Ovary (tissue), 9 donors: ENCODE measurements around the gene PARK7. TPM values are rescaled to one million over a fixed set of nuclear protein-coding genes. Genes with fewer than 3 reads are reported as not detected.
A peak's percentile ranks its signal among the peaks of the same experiment; 100 is the strongest.

Experiments used
- DNase-seq, 5 donors: peaks; one replicate each; pipeline ENCODE4 v3.0.0-alpha.2; 2019 to 2020
- H3K27ac ChIP-seq, 2 donors: fragments of 200-600 bp; one replicate each; pipeline versions ENCODE4 v1.5.1 to v1.8.0; 2019 to 2022
- H3K27me3 ChIP-seq: fragments of 200-600 bp; one replicate; pipeline ENCODE4 v1.8.0; 2022
- H3K36me3 ChIP-seq: fragments of 200-600 bp; sonication (generic); one replicate; pipeline ENCODE4 v1.5.1; 2019
- H3K4me1 ChIP-seq: one replicate; pipeline ENCODE4 v1.8.1; 2013; ENCODE audit warnings: mild to moderate bottlenecking, moderate library complexity; ENCODE audit not compliant: insufficient read depth
- H3K4me3 ChIP-seq: fragments of 200-600 bp; sonication (generic); one replicate; pipeline ENCODE4 v1.5.1; 2017
- H3K9me3 ChIP-seq, 2 donors: fragments of 200-600 bp in 1 of 2; sonication (generic) in 1 of 2; one replicate each; pipeline versions ENCODE4 v1.5.1 to v1.8.1; 2013 to 2019; ENCODE audit warnings: mild to moderate bottlenecking in 1 of 2, moderate library complexity in 1 of 2
- CTCF ChIP-seq, 3 donors: fragments of 450-650 bp in 2 of 3; fragments of 200-600 bp in 1 of 3; IDR thresholded peaks; one replicate each; pipeline versions ENCODE4 v1.5.1 to v1.8.0; 2016 to 2022; ENCODE audit warnings: antibody characterized with exemption in 3 of 3, mild to moderate bottlenecking in 1 of 3
- EP300 ChIP-seq: sonication (generic); formaldehyde crosslinking; IDR thresholded peaks from one replicate; pipeline ENCODE4 v1.6.1; 2017; ENCODE audit warnings: antibody characterized with exemption
- POLR2A ChIP-seq: fragments of 450-650 bp; IDR thresholded peaks from one replicate; pipeline ENCODE4 v1.6.1; 2017; ENCODE audit warnings: antibody characterized with exemption, mild to moderate bottlenecking, moderate library complexity
- WGBS, 3 donors: extraction: QIAGEN DNeasy Blood & Tissue Kit in 1 of 3; methylation state at CpG; one replicate each; pipeline versions ENCODE4 v1.1.5 to v1.1.7; 2013 to 2017; 5-methylcytosine and 5-hydroxymethylcytosine counted together
- intact Hi-C, 4 donors: fragments of 100-400 bp; cut with DNase I; formaldehyde crosslinking; loops; one replicate each; pipeline versions ENCODE4 v1.11.0 to v1.15.1; 2022 to 2023
- polyA plus RNA-seq, 2 donors: library from polyadenylated mRNA; stranded (reverse); fragments of 200-250 nt in 1 of 2; fragments of 350-450 nt in 1 of 2; fragmentation: Illumina TruSeq in 1 of 2; extraction: RNeasy Lipid Tissue Mini Kit (QIAGEN cat#74804) in 1 of 2; gene quantifications; one replicate each; pipeline ENCODE4 v1.2.3, GENCODE V29; 2013 to 2014
- total RNA-seq, 7 donors: library from RNA; depleted of rRNA in 2 of 7; stranded (reverse); fragments of >200 nt in 2 of 7; fragmentation: NEBNext Ultra II Directional in 3 of 7; extraction: Animal tissue kit (Norgen Biotek cat#: 25700) in 3 of 7; gene quantifications; one replicate each; pipeline versions ENCODE4 v1.1.0 to v1.2.4, GENCODE V29; 2016 to 2023
- donor health status: DM: no; HTN: no; CAD: no; lungs with moderate emphysema.
- donor health status: DM: no; HTN: no; CAD: no.
- donor health status: Bipolar disorder and iron deficiency.
- donor health status: DM: yes; HTN: yes; CAD: no.
- donor health status: DM: no; HTN: no; CAD: no.
- donor health status: DM: yes; HTN: yes; CAD: no.

PARK7 gene
- total and polyA plus RNA-seq, 9 donors, result 159 to 438 (median 248) TPM

GRCh38 chr1:7940745-7941436 lies 20.6 kb upstream of the PARK7 start, which contains the start of gene TNFRSF9:
Gene TNFRSF9 (minus strand): TSS chr1:7940839. CDS start chr1:7939994, 845 bp downstream.
- TF ChIP-seq POLR2A, result no peak
- TF ChIP-seq EP300, result no peak
- no peak for TF ChIP-seq CTCF (IDR thresholded peaks at IDR 0.05)
- no peaks in the 10 kb centered on the region for H3K9me3 ChIP-seq
- no peaks in the 10 kb centered on the region for H3K27me3 ChIP-seq
- WGBS, 3 donors, result 62 to 65% (median 62%) methylated on average over 14 of the region's 14 CpGs
- no peak for DNase-seq
- H3K36me3 ChIP-seq, result no peaks in the 10 kb centered on the region
- H3K4me1 ChIP-seq, result peaks cover 3% of the 10 kb centered on the region
- intact Hi-C loops, result no loop called here
- no peak within 1 kb of the TSS for H3K4me3 ChIP-seq
- no peak within 1 kb of the TSS for H3K27ac ChIP-seq

- no peaks in the 10 kb centered on the region for H3K27me3 ChIP-seq
- no peak overlapping the region for H3K4me3 ChIP-seq
- H3K36me3 ChIP-seq, result no peaks in the 10 kb centered on the region
- no peak for DNase-seq
- H3K9me3 ChIP-seq, result no peaks in the 10 kb centered on the region
- TF ChIP-seq EP300, result no peak
- no peak for TF ChIP-seq CTCF (IDR thresholded peaks at IDR 0.05)
- TF ChIP-seq POLR2A, result no peak
- H3K27ac ChIP-seq, result no peak overlapping the region
- intact Hi-C loops, result no loop called here
- peaks cover 3% of the 10 kb centered on the region for H3K4me1 ChIP-seq
- 70 to 77% (median 74%) methylated on average over 9 of the region's 9 CpGs for WGBS, 3 donors
Observed at GRCh38 chr1:7941437-7941793, 20.1 kb upstream of the PARK7 start.

- H3K4me3 ChIP-seq, result peak overlapping the region; percentile 4
Observed at GRCh38 chr1:7942214-7942921, 19.1 kb upstream of the PARK7 start.

GRCh38 chr1:7943251-7943650 lies 18.3 kb upstream of the PARK7 start:
- H3K4me1 ChIP-seq, result peaks cover 3% of the 10 kb centered on the region
- WGBS, 3 donors, result 60 to 66% (median 62%) methylated on average over 2 of the region's 2 CpGs

More at GRCh38 chr1:7942214-7942921, 19.1 kb upstream of the PARK7 start:
- 7 to 8% (median 7%) methylated on average over 39 to 40 of the region's 40 CpGs for WGBS, 3 donors
- TF ChIP-seq CTCF (IDR thresholded peaks at IDR 0.05) (no peak), EP300 (no peak), POLR2A (no peak)
- H3K36me3 ChIP-seq, result no peaks in the 10 kb centered on the region
- intact Hi-C loops, result no loop called here
- peaks cover 3% of the 10 kb centered on the region for H3K4me1 ChIP-seq
- H3K9me3 ChIP-seq, result no peaks in the 10 kb centered on the region
- H3K27ac ChIP-seq, result no peak overlapping the region
- no peaks in the 10 kb centered on the region for H3K27me3 ChIP-seq
- peak; percentile 35 to 65 (median 56) for DNase-seq

More at GRCh38 chr1:7943251-7943650, 18.3 kb upstream of the PARK7 start:
- Histone ChIP-seq H3K27me3 (no peaks in the 10 kb centered on the region), H3K4me3 (no peak overlapping the region), H3K27ac (no peak overlapping the region), H3K9me3 (no peaks in the 10 kb centered on the region), H3K36me3 (no peaks in the 10 kb centered on the region)
- no peak for TF ChIP-seq POLR2A
- no peak for TF ChIP-seq EP300
- TF ChIP-seq CTCF (IDR thresholded peaks at IDR 0.05), result no peak
- no peak for DNase-seq
- intact Hi-C loops, result no loop called here
